Upper lobe of left lung (tissue), 6 donors: ENCODE results near the gene PCDHGB4. TPM values are rescaled to one million over a fixed set of nuclear protein-coding genes. Genes with fewer than 3 reads are reported as not detected.
"Not testable (repeated sequence)": the region's sequence is repeated elsewhere in the genome, so short reads cannot be mapped to it uniquely, and the experiment has no call there.

Experiments used
- ATAC-seq, 2 donors: fragments of 200-7000 bp; cut with Tn5 transposase; one replicate each; pipeline ENCODE4 v1.9.1; 2022; ENCODE audit warnings: mild to moderate bottlenecking in 2 of 2, moderate library complexity in 2 of 2; ENCODE audit not compliant: low FRiP score in 2 of 2
- DNase-seq, 2 donors: peaks; one replicate each; pipeline ENCODE4 v3.0.0-alpha.2; 2019 to 2020
- H3K27ac ChIP-seq, 4 donors: fragments of 200-600 bp; sonication (generic); one replicate each; pipeline ENCODE4 v1.5.1; 2016 to 2019
- H3K27me3 ChIP-seq, 4 donors: fragments of 200-600 bp; sonication (generic); one replicate each; pipeline ENCODE4 v1.5.1; 2017 to 2019
- H3K36me3 ChIP-seq, 4 donors: fragments of 200-600 bp; sonication (generic); one replicate each; pipeline ENCODE4 v1.5.1; 2016 to 2019
- H3K4me1 ChIP-seq, 4 donors: fragments of 200-600 bp; sonication (generic); one replicate each; pipeline ENCODE4 v1.5.1; 2018 to 2019
- H3K4me3 ChIP-seq, 4 donors: fragments of 200-600 bp; sonication (generic); one replicate each; pipeline ENCODE4 v1.5.1; 2017 to 2019; ENCODE audit warnings: mild to moderate bottlenecking in 2 of 4, moderate library complexity in 1 of 4
- H3K9me3 ChIP-seq, 4 donors: fragments of 200-600 bp; sonication (generic); one replicate each; pipeline ENCODE4 v1.5.1; 2018 to 2019
- CTCF ChIP-seq, 6 experiments: fragments of 450-650 bp in 4 of 6; fragments of 200-600 bp in 2 of 6; sonication (generic) in 2 of 6; IDR thresholded peaks; one replicate each; pipeline ENCODE4 v1.5.1; 2016 to 2019; ENCODE audit warnings: antibody characterized with exemption in 6 of 6
- EP300 ChIP-seq, 4 donors: sonication (generic); formaldehyde crosslinking; IDR thresholded peaks; one replicate each; pipeline ENCODE4 v1.5.1; 2017; ENCODE audit warnings: antibody characterized with exemption in 4 of 4, control low read depth in 2 of 4
- POLR2A ChIP-seq, 4 donors: fragments of 450-650 bp; IDR thresholded peaks; one replicate each; pipeline ENCODE4 v1.5.1; 2016 to 2017; ENCODE audit warnings: antibody characterized with exemption in 4 of 4, mild to moderate bottlenecking in 2 of 4
- POLR2AphosphoS5 ChIP-seq, 2 donors: sonication (generic); formaldehyde crosslinking; IDR thresholded peaks; one replicate each; pipeline ENCODE4 v1.5.1; 2017; ENCODE audit warnings: antibody characterized with exemption in 2 of 2
- WGBS, 2 donors: methylation state at CpG; one replicate each; pipeline ENCODE4 v1.1.5; 2017 to 2018; 5-methylcytosine and 5-hydroxymethylcytosine counted together
- total RNA-seq, 6 donors: library from RNA; depleted of rRNA in 4 of 6; stranded (reverse); fragments of >200 nt in 4 of 6; gene quantifications; one replicate each; pipeline versions ENCODE4 v1.1.0 to v1.2.1, GENCODE V29; 2016 to 2021
- donor health status: DM: no; HTN: no; CAD: no; lungs with moderate emphysema.
- donor health status: DM: no; HTN: yes; CAD: no; lungs with severe emphysema.

Gene PCDHGB4
- total RNA-seq, 6 donors from 2014 or later, result 2.4 to 6.5 (median 2.9) TPM

DNA sequence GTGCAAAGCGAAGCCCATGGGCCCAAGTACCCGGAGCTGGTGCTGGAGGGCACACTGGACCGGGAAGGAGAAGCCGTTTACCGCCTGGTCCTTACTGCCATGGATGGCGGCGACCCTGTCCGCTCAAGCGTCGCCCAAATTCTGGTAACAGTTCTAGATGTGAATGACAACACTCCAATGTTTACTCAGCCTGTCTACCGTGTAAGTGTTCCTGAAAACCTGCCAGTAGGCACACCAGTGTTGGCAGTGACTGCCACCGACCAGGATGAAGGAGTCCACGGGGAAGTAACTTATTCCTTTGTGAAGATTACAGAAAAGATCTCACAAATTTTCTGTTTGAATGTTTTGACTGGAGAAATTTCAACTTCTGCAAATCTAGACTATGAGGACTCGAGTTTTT lies 12.9 kb upstream of the PCDHGB4 start:
- H3K27ac ChIP-seq, result no peak overlapping the region
- H3K4me1 ChIP-seq, result no peaks in the 10 kb centered on the region
- no peak overlapping the region for H3K4me3 ChIP-seq
- no peak for TF ChIP-seq CTCF (IDR thresholded peaks at IDR 0.05)
- TF ChIP-seq EP300 (IDR thresholded peaks at IDR 0.05), result no peak
- no peak for TF ChIP-seq POLR2AphosphoS5 (IDR thresholded peaks at IDR 0.05)
- no peak for TF ChIP-seq POLR2A (IDR thresholded peaks at IDR 0.05)
- DNase-seq (peak in 1 of 2 donors; percentile 32), ATAC-seq (no peak)
- H3K36me3 ChIP-seq, result no peaks in the 10 kb centered on the region
- H3K9me3 ChIP-seq, result peaks cover 68 to 83% (median 82%) of the 10 kb centered on the region in 4 donors
- H3K27me3 ChIP-seq, result no peaks in the 10 kb centered on the region
- 57 to 65% methylated on average over 6 to 14 of the region's 14 CpGs for WGBS, 2 donors

DNA sequence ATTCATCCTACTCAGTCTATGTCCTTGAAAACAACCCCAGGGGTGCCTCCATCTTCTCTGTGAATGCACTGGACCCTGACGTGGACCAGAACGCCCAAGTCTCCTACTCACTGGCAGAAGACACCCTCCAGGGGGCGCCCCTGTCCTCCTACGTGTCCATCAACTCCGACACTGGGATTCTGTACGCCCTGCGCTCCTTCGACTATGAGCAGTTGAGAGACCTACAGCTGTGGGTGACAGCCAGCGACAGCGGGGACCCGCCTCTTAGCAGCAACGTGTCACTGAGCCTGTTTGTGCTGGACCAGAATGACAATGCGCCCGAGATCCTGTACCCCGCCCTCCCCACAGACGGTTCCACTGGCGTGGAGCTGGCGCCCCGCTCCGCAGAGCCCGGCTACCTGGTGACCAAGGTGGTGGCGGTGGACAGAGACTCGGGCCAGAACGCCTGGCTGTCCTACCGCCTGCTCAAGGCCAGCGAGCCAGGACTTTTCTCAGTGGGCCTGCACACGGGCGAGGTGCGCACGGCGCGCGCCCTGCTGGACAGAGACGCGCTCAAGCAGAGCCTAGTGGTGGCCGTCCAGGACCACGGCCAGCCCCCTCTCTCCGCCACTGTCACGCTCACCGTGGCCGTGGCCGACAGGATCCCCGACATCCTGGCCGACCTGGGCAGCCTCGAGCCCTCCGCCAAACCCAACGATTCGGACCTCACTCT lies 11.9 kb upstream of the PCDHGB4 start:
- not testable (repeated sequence) for H3K36me3 ChIP-seq, H3K27ac ChIP-seq, H3K4me3 ChIP-seq, H3K27me3 ChIP-seq, H3K4me1 ChIP-seq
- ATAC-seq, result peak in 1 of 2 donors; percentile 11
- 42 to 47% methylated on average over 10 to 19 of the region's 48 CpGs for WGBS, 2 donors
- peaks cover 65 to 78% (median 74%) of the 10 kb centered on the region in 4 donors for H3K9me3 ChIP-seq
- DNase-seq, result peak in 1 of 2 donors; percentile 53

DNA sequence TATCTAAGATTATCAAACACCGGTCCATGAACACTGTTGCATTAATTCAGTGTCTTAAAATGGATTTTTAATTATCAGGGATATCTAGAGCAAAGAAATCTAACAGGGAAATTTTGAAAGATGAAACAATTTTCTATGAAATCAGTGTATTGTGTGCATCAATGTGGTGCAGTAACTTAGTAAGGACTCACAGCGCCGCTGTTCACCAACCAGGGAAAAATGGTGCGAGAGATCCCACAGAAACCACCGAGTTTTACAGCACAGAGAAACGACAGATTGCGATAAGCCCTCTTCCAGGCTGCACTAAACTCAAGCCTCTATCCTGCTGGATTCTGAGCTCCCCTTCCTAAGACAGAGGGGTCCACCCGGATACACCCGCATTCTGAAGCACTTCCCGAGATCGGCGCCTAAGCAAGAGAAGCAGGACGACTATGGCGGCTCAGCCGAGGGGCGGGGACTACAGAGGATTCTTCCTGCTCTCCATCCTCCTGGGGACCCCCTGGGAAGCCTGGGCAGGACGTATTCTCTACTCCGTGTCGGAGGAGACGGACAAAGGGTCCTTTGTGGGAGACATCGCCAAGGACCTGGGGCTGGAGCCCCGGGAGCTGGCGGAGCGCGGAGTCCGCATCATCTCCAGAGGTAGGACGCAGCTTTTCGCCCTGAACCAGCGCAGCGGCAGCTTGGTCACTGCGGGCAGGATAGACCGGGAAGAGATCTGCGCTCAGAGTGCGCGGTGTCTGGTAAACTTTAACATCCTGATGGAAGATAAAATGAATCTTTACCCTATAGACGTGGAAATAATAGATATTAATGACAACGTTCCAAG lies 4.8 kb upstream of the PCDHGB4 start, which contains the start of gene PCDHGA7:
Gene PCDHGA7, plus strand, starts transcription at position 274 of the 826 bp plus-strand sequence. Its CDS starts 158 bp downstream, at position 432.
- no peak for DNase-seq
- ATAC-seq, result peak in 1 of 2 donors; percentile 34
- Histone ChIP-seq H3K27me3 (no peaks in the 10 kb centered on the region), H3K4me3 (peak within 1 kb of the TSS in 3 of 4 donors; percentile 9 to 34 (median 29)), H3K9me3 (peaks cover 40 to 74% (median 60%) of the 10 kb centered on the region in 4 donors), H3K27ac (no peak within 1 kb of the TSS), H3K36me3 (no peaks in the 10 kb centered on the region), H3K4me1 (no peaks in the 10 kb centered on the region)
- TF ChIP-seq EP300 (IDR thresholded peaks at IDR 0.05) (no peak), CTCF (IDR thresholded peaks at IDR 0.05) (no peak), POLR2AphosphoS5 (IDR thresholded peaks at IDR 0.05) (no peak), POLR2A (IDR thresholded peaks at IDR 0.05) (no peak)
- WGBS, 2 donors, result 10 to 30% methylated on average over 14 to 37 of the region's 37 CpGs

DNA sequence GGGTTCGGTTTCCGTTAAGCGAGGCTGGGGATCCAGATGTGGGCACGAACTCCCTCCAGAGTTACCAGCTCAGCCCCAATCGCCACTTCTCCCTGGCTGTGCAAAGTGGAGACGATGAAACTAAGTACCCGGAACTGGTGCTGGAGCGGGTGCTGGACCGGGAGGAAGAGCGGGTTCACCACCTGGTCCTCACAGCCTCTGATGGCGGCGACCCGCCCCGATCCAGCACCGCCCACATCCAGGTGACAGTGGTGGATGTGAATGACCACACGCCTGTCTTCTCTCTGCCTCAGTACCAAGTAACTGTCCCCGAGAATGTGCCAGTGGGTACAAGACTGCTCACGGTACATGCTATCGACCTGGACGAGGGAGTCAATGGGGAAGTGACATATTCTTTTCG lies 4.2 kb upstream of the PCDHGB4 start:
- H3K27me3 ChIP-seq, result no peaks in the 10 kb centered on the region
- H3K36me3 ChIP-seq, result no peaks in the 10 kb centered on the region
- H3K9me3 ChIP-seq, result peaks cover 35 to 71% (median 57%) of the 10 kb centered on the region in 4 donors
- no peak overlapping the region for H3K4me3 ChIP-seq
- 34 to 35% methylated on average over 18 to 21 of the region's 21 CpGs for WGBS, 2 donors
- no peak for TF ChIP-seq POLR2A (IDR thresholded peaks at IDR 0.05)
- no peak for TF ChIP-seq EP300 (IDR thresholded peaks at IDR 0.05)
- no peak for TF ChIP-seq POLR2AphosphoS5 (IDR thresholded peaks at IDR 0.05)
- TF ChIP-seq CTCF (IDR thresholded peaks at IDR 0.05), result no peak
- DNase-seq (no peak), ATAC-seq (no peak)
- H3K4me1 ChIP-seq, result no peaks in the 10 kb centered on the region
- H3K27ac ChIP-seq, result no peak overlapping the region
